VCaP (cell line): ENCODE data around the gene AASS.

Source experiments
- H3K27ac ChIP-seq: fragments of 450-650 bp; 2 replicates; pipeline ENCODE4 v1.5.1; 2017
- CTCF ChIP-seq: fragments of 450-650 bp; conservative IDR thresholded peaks from 2 replicates; pipeline ENCODE4 v1.5.1; 2017; ENCODE audit warnings: mild to moderate bottlenecking, moderate library complexity

The AASS gene

GRCh38 chr7:122073635-122074034 is 70.4 kb downstream of the AASS start:
- TF ChIP-seq CTCF, result no peak
- H3K27ac ChIP-seq, result no peak overlapping the region

GRCh38 chr7:122072924-122073599 is 71.0 kb downstream of the AASS start:
- TF ChIP-seq CTCF, result no peak

GRCh38 chr7:122072272-122072671 is 71.8 kb downstream of the AASS start:
- no peak for TF ChIP-seq CTCF
- no peak overlapping the region for H3K27ac ChIP-seq

More at GRCh38 chr7:122072924-122073599, 71.0 kb downstream of the AASS start:
- no peak overlapping the region for H3K27ac ChIP-seq

- TF ChIP-seq CTCF, result no peak
These were observed 73.2 kb downstream of the AASS start for GRCh38 chr7:122070834-122071233.

GRCh38 chr7:122070062-122070461 is 74.0 kb downstream of the AASS start:
- no peak for TF ChIP-seq CTCF

More at GRCh38 chr7:122070834-122071233, 73.2 kb downstream of the AASS start:
- H3K27ac ChIP-seq, result no peak overlapping the region

GRCh38 chr7:122068999-122069398 is 75.0 kb downstream of the AASS start:
- TF ChIP-seq CTCF, result no peak
- no peak overlapping the region for H3K27ac ChIP-seq

More at GRCh38 chr7:122070062-122070461, 74.0 kb downstream of the AASS start:
- no peak overlapping the region for H3K27ac ChIP-seq

- no peak overlapping the region for H3K27ac ChIP-seq
- TF ChIP-seq CTCF, result no peak
These were observed 76.0 kb downstream of the AASS start for GRCh38 chr7:122068046-122068445.
